ENCODE results near the gene UBC. TPM values are rescaled to one million over a fixed set of nuclear protein-coding genes. Genes with fewer than 3 reads are reported as not detected.
"Not testable (repeated sequence)": the region's sequence is repeated elsewhere in the genome, so short reads cannot be mapped to it uniquely, and the experiment has no call there.

Gene UBC
- total RNA-seq, 1 experiment from 2014 or later = 1,053 TPM

DNA sequence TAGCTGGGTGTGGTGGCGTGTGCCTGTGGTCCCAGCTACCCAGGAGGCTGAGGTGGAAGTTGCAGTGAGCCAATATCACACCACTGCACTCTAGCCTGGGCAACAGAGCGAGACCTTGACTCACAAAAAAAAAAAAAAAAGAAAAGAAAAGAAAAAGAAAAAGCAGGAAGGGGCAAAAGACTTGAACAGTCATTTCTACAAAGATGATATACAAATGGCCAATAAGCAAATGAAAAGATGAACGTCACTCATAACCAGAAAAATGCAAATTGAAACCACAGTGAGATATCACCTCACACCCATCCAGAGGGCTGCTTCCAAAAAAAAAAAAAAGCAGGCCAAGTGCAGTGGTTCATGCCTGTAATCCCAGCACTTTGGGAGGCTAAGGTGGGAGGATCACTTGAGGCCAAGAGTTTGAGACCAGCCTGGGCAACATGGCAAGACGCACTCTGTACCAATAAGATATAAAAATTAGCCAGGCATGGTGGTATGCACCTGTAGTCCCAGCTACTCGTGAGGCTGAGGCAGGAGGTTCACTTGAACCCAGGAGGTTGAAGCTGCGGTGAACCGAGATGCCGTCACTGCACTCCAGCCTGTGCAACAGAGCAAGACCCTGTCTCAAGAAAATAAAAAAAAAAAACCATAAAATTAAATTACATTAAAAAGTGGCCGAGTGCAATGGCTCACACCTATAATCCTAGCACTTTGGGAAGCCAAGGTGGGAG is 20.5 kb downstream of the UBC start:
- intact Hi-C loops (cut with micrococcal nuclease; ENCODE audit: unreplicated experiment) = no loop called here
- H3K4me3 ChIP-seq (ENCODE audit: low read depth, low read length, poor library complexity, severe bottlenecking) = no peak overlapping the region
- TF ChIP-seq, protein P1, sequence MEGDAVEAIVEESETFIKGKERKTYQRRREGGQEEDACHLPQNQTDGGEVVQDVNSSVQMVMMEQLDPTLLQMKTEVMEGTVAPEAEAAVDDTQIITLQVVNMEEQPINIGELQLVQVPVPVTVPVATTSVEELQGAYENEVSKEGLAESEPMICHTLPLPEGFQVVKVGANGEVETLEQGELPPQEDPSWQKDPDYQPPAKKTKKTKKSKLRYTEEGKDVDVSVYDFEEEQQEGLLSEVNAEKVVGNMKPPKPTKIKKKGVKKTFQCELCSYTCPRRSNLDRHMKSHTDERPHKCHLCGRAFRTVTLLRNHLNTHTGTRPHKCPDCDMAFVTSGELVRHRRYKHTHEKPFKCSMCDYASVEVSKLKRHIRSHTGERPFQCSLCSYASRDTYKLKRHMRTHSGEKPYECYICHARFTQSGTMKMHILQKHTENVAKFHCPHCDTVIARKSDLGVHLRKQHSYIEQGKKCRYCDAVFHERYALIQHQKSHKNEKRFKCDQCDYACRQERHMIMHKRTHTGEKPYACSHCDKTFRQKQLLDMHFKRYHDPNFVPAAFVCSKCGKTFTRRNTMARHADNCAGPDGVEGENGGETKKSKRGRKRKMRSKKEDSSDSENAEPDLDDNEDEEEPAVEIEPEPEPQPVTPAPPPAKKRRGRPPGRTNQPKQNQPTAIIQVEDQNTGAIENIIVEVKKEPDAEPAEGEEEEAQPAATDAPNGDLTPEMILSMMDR (conservative IDR thresholded peaks at IDR 0.05; ENCODE audit: low read depth, low read length) = no peak
- no peak for TF ChIP-seq EZH2 (IDR thresholded peaks at IDR 0.05; ENCODE audit: borderline replicate concordance, low read depth, low read length, poor library complexity, severe bottlenecking)
- POLR2A ChIA-PET (ENCODE audit: low non-redundant PET) = no interaction called here
- no peak for DNase-seq (ENCODE audit: low spot score)
- no peak overlapping the region for H3K27ac ChIP-seq (ENCODE audit: low read depth, low read length, poor library complexity, severe bottlenecking)
- no peaks in the 10 kb centered on the region for H3K9me3 ChIP-seq (ENCODE audit: low read depth, low read length, poor library complexity, severe bottlenecking)
- H3K36me3 ChIP-seq (ENCODE audit: insufficient read depth, low read length, poor library complexity, severe bottlenecking) = no peaks in the 10 kb centered on the region
- no peaks in the 10 kb centered on the region for H3K27me3 ChIP-seq (replicated peaks; ENCODE audit: insufficient read depth, low read depth, low read length, poor library complexity)
- H3K4me1 ChIP-seq (ENCODE audit: insufficient read depth, low read length, poor library complexity, severe bottlenecking) = peaks cover 3% of the 10 kb centered on the region
- CTCF ChIA-PET = no interaction called here
- no TSS peak for BruUV-seq (replicated peaks)

DNA sequence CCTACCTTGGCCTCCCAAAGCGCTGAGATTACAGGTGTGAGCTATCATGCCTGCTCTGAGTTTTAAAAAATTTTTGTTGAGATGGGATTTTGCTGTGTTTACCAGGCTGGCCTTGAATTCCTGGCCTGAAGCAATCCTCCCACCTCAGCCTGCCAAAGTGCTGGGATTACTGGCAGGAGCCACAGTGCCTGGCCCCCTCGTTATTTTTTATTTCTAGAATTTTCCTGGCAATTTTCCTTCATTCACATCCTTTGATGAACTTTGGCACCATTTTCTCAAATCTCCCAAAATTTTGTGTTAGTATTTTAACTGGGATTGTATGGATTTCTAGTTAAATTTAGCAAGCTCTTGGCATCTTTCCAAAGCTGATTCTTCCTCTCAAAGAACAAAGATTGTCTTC is 26.2 kb downstream of the UBC start:
- Histone ChIP-seq H3K27me3 (replicated peaks; ENCODE audit: insufficient read depth, low read depth, low read length, poor library complexity) (no peaks in the 10 kb centered on the region), H3K36me3 (ENCODE audit: insufficient read depth, low read length, poor library complexity, severe bottlenecking) (no peaks in the 10 kb centered on the region), H3K27ac (ENCODE audit: low read depth, low read length, poor library complexity, severe bottlenecking) (no peak overlapping the region), H3K4me1 (ENCODE audit: insufficient read depth, low read length, poor library complexity, severe bottlenecking) (no peaks in the 10 kb centered on the region), H3K4me3 (ENCODE audit: low read depth, low read length, poor library complexity, severe bottlenecking) (no peak overlapping the region), H3K9me3 (ENCODE audit: low read depth, low read length, poor library complexity, severe bottlenecking) (no peaks in the 10 kb centered on the region)
- ChIA-PET POLR2A (ENCODE audit: low non-redundant PET) (no interaction called here), CTCF (no interaction called here)
- no peak for DNase-seq (ENCODE audit: low spot score)
- intact Hi-C loops (cut with micrococcal nuclease; ENCODE audit: unreplicated experiment) = no loop called here
- TF ChIP-seq, protein P1 (conservative IDR thresholded peaks at IDR 0.05; ENCODE audit: low read depth, low read length) = no peak
- no peak for TF ChIP-seq EZH2 (IDR thresholded peaks at IDR 0.05; ENCODE audit: borderline replicate concordance, low read depth, low read length, poor library complexity, severe bottlenecking)
- BruUV-seq (replicated peaks) = no TSS peak

DNA sequence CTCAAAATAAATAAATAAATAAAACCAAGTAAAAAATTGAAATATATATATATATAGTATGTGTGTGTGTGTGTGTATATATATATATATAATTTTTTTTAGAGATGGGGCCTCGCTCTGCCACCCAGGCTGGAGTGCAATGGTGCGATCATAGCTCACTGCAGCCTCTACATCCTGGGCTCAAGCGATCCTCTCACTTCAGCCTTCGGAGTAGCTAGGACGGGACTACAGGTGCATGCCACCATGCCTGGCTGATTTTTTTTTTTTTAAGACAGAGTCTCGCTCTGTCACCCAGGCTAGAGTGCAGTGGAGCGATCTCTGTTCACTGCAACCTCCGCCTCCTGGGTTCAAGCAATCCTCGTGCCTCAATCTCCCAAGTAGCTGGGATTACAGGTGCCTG is 26.7 kb downstream of the UBC start:
- BruUV-seq (replicated peaks); H3K27me3 ChIP-seq (replicated peaks; ENCODE audit: insufficient read depth, low read depth, low read length, poor library complexity); H3K36me3 ChIP-seq (ENCODE audit: insufficient read depth, low read length, poor library complexity, severe bottlenecking); intact Hi-C loops (cut with micrococcal nuclease; ENCODE audit: unreplicated experiment); CTCF ChIA-PET; DNase-seq (ENCODE audit: low spot score); H3K9me3 ChIP-seq (ENCODE audit: low read depth, low read length, poor library complexity, severe bottlenecking); H3K4me3 ChIP-seq (ENCODE audit: low read depth, low read length, poor library complexity, severe bottlenecking); H3K27ac ChIP-seq (ENCODE audit: low read depth, low read length, poor library complexity, severe bottlenecking); H3K4me1 ChIP-seq (ENCODE audit: insufficient read depth, low read length, poor library complexity, severe bottlenecking): not testable (repeated sequence)
- POLR2A ChIA-PET (ENCODE audit: low non-redundant PET) = interaction anchor here (0.6 kb wide), 1 partner anchor 27 kb away, joined by 3 read pairs; the partner anchor contains the start of gene UBC

Data from A673 (cell line).